ENCODE results near the gene NELL1. TPM values are rescaled to one million over a fixed set of nuclear protein-coding genes. Genes with fewer than 3 reads are reported as not detected.

Gene NELL1
- polyA plus RNA-seq, 2 donors: 0.04 to 0.08 TPM

DNA sequence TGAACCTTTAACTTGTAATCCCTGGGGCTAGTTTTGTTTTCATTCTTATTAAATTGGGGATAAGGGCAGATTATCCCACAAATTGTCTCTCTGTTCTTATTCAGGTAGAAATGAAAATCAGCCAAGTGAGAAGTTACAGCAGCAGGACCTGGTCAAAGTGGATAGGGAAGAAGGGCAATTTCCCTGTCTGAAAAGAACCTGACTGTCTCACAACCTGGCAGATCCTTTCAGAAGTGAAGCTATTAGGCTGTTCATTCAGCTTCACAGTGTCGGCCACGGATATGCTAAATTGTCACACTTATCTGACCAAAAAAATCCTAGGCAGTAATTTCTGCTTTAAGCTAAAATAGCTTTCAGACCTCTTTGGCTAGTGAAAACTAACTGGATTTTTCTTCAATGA lies 810.9 kb downstream of the NELL1 start:
- no peaks in the 10 kb centered on the region for H3K36me3 ChIP-seq (ENCODE audit: control insufficient read depth in 2 of 2, insufficient read depth in 2 of 2, low read length in 1 of 2)
- H3K27ac ChIP-seq (ENCODE audit: low read depth in 2 of 2, low read length in 1 of 2): no peak overlapping the region
- WGBS, 2 donors: 52 to 57% methylated on average over 2 of the region's 2 CpGs
- H3K27me3 ChIP-seq (ENCODE audit: control insufficient read depth in 1 of 2, insufficient read depth in 2 of 2, low read length in 2 of 2): no peaks in the 10 kb centered on the region
- peaks cover 0 to 2% of the 10 kb centered on the region in 2 donors for H3K9me3 ChIP-seq (ENCODE audit: control insufficient read depth in 2 of 2, insufficient read depth in 1 of 2, low read depth in 1 of 2, low read length in 1 of 2)
- no peaks in the 10 kb centered on the region for H3K4me1 ChIP-seq (ENCODE audit: control insufficient read depth in 2 of 2, insufficient read depth in 2 of 2, low read length in 1 of 2)
- no peak overlapping the region for H3K4me3 ChIP-seq (ENCODE audit: low read depth in 1 of 2, low read length in 2 of 2)

DNA sequence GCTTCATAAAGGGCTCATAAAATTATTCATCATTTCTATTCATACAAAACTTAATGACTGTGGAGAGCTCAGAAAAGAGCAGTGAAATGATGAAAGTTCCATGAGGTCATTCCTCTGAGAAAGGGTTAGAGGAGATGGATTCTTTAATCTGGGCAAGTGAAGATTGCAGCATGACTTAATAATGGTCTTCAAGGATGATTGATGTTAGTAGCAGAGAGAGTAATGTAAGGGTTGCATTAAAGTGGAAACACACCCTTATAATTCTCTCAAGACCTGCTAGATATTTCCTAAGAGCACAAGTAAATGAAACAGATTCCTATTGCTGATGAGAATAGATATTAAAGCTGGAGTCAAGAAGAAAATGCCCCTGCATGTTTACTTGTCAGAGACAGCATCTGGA lies 811.9 kb downstream of the NELL1 start:
- Histone ChIP-seq H3K36me3 (ENCODE audit: control insufficient read depth in 2 of 2, insufficient read depth in 2 of 2, low read length in 1 of 2) (no peaks in the 10 kb centered on the region), H3K4me1 (ENCODE audit: control insufficient read depth in 2 of 2, insufficient read depth in 2 of 2, low read length in 1 of 2) (no peaks in the 10 kb centered on the region), H3K27ac (ENCODE audit: low read depth in 2 of 2, low read length in 1 of 2) (no peak overlapping the region), H3K27me3 (ENCODE audit: control insufficient read depth in 1 of 2, insufficient read depth in 2 of 2, low read length in 2 of 2) (no peaks in the 10 kb centered on the region), H3K9me3 (ENCODE audit: control insufficient read depth in 2 of 2, insufficient read depth in 1 of 2, low read depth in 1 of 2, low read length in 1 of 2) (peaks cover 0 to 2% of the 10 kb centered on the region in 2 donors), H3K4me3 (ENCODE audit: low read depth in 1 of 2, low read length in 2 of 2) (no peak overlapping the region)

DNA sequence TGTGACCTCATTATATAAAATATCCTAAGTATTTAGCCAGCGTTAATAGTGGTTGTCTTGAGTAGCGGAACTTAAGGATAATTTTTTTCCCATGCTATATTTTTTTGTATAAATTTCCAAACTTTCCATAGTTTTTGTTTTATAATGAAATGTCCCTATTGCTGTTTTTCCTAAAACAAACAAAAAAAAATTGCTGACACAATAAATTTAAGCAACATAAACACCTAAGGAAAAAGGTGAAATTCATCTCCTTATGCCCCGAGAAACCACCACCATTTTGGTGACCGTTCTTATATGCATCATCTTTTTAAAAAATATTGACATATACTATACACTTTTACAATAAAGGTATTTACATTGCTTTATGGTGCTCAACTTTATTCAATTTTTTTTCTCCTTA lies 814.7 kb downstream of the NELL1 start:
- H3K36me3 ChIP-seq (ENCODE audit: control insufficient read depth in 2 of 2, insufficient read depth in 2 of 2, low read length in 1 of 2): no peaks in the 10 kb centered on the region
- no peaks in the 10 kb centered on the region for H3K4me1 ChIP-seq (ENCODE audit: control insufficient read depth in 2 of 2, insufficient read depth in 2 of 2, low read length in 1 of 2)
- H3K9me3 ChIP-seq (ENCODE audit: control insufficient read depth in 2 of 2, insufficient read depth in 1 of 2, low read depth in 1 of 2, low read length in 1 of 2): no peaks in the 10 kb centered on the region
- 93 to 97% methylated on average over 4 of the region's 4 CpGs for WGBS, 2 donors
- H3K27ac ChIP-seq (ENCODE audit: low read depth in 2 of 2, low read length in 1 of 2): no peak overlapping the region
- no peak overlapping the region for H3K4me3 ChIP-seq (ENCODE audit: low read depth in 1 of 2, low read length in 2 of 2)
- no peaks in the 10 kb centered on the region for H3K27me3 ChIP-seq (ENCODE audit: control insufficient read depth in 1 of 2, insufficient read depth in 2 of 2, low read length in 2 of 2)

- 79 to 86% methylated on average over 1 of the region's 1 CpG for WGBS, 2 donors
- H3K36me3 ChIP-seq (ENCODE audit: control insufficient read depth in 2 of 2, insufficient read depth in 2 of 2, low read length in 1 of 2): no peaks in the 10 kb centered on the region
- no peaks in the 10 kb centered on the region for H3K9me3 ChIP-seq (ENCODE audit: control insufficient read depth in 2 of 2, insufficient read depth in 1 of 2, low read depth in 1 of 2, low read length in 1 of 2)
- no peaks in the 10 kb centered on the region for H3K27me3 ChIP-seq (ENCODE audit: control insufficient read depth in 1 of 2, insufficient read depth in 2 of 2, low read length in 2 of 2)
- no peak overlapping the region for H3K4me3 ChIP-seq (ENCODE audit: low read depth in 1 of 2, low read length in 2 of 2)
- H3K27ac ChIP-seq (ENCODE audit: low read depth in 2 of 2, low read length in 1 of 2): no peak overlapping the region
- no peaks in the 10 kb centered on the region for H3K4me1 ChIP-seq (ENCODE audit: control insufficient read depth in 2 of 2, insufficient read depth in 2 of 2, low read length in 1 of 2)
Measured at GRCh38 chr11:21485006-21485405, 815.6 kb downstream of the NELL1 start.

- H3K27ac ChIP-seq (ENCODE audit: low read depth in 2 of 2, low read length in 1 of 2): no peak overlapping the region
- 71 to 75% methylated on average over 5 of the region's 5 CpGs for WGBS, 2 donors
- no peak overlapping the region for H3K4me3 ChIP-seq (ENCODE audit: low read depth in 1 of 2, low read length in 2 of 2)
- no peaks in the 10 kb centered on the region for H3K36me3 ChIP-seq (ENCODE audit: control insufficient read depth in 2 of 2, insufficient read depth in 2 of 2, low read length in 1 of 2)
- H3K9me3 ChIP-seq (ENCODE audit: control insufficient read depth in 2 of 2, insufficient read depth in 1 of 2, low read depth in 1 of 2, low read length in 1 of 2): no peaks in the 10 kb centered on the region
- no peaks in the 10 kb centered on the region for H3K4me1 ChIP-seq (ENCODE audit: control insufficient read depth in 2 of 2, insufficient read depth in 2 of 2, low read length in 1 of 2)
- no peaks in the 10 kb centered on the region for H3K27me3 ChIP-seq (ENCODE audit: control insufficient read depth in 1 of 2, insufficient read depth in 2 of 2, low read length in 2 of 2)
Measured at GRCh38 chr11:21485426-21485825, 816.0 kb downstream of the NELL1 start.

GRCh38 chr11:21489416-21490115 lies 820.2 kb downstream of the NELL1 start:
- Histone ChIP-seq H3K27me3 (ENCODE audit: control insufficient read depth in 1 of 2, insufficient read depth in 2 of 2, low read length in 2 of 2) (no peaks in the 10 kb centered on the region), H3K4me3 (ENCODE audit: low read depth in 1 of 2, low read length in 2 of 2) (no peak overlapping the region), H3K27ac (ENCODE audit: low read depth in 2 of 2, low read length in 1 of 2) (no peak overlapping the region), H3K36me3 (ENCODE audit: control insufficient read depth in 2 of 2, insufficient read depth in 2 of 2, low read length in 1 of 2) (no peaks in the 10 kb centered on the region), H3K4me1 (ENCODE audit: control insufficient read depth in 2 of 2, insufficient read depth in 2 of 2, low read length in 1 of 2) (no peaks in the 10 kb centered on the region), H3K9me3 (ENCODE audit: control insufficient read depth in 2 of 2, insufficient read depth in 1 of 2, low read depth in 1 of 2, low read length in 1 of 2) (no peaks in the 10 kb centered on the region)
- WGBS, 2 donors: 66 to 71% methylated on average over 2 of the region's 2 CpGs

GRCh38 chr11:21492931-21493330 lies 823.5 kb downstream of the NELL1 start:
- H3K27ac ChIP-seq (ENCODE audit: low read depth in 2 of 2, low read length in 1 of 2): no peak overlapping the region
- H3K9me3 ChIP-seq (ENCODE audit: control insufficient read depth in 2 of 2, insufficient read depth in 1 of 2, low read depth in 1 of 2, low read length in 1 of 2): no peaks in the 10 kb centered on the region
- no peak overlapping the region for H3K4me3 ChIP-seq (ENCODE audit: low read depth in 1 of 2, low read length in 2 of 2)
- WGBS, 2 donors: 72 to 84% methylated on average over 1 of the region's 1 CpG
- no peaks in the 10 kb centered on the region for H3K4me1 ChIP-seq (ENCODE audit: control insufficient read depth in 2 of 2, insufficient read depth in 2 of 2, low read length in 1 of 2)
- no peaks in the 10 kb centered on the region for H3K36me3 ChIP-seq (ENCODE audit: control insufficient read depth in 2 of 2, insufficient read depth in 2 of 2, low read length in 1 of 2)
- H3K27me3 ChIP-seq (ENCODE audit: control insufficient read depth in 1 of 2, insufficient read depth in 2 of 2, low read length in 2 of 2): no peaks in the 10 kb centered on the region

GRCh38 chr11:21494946-21495345 lies 825.6 kb downstream of the NELL1 start:
- no peak overlapping the region for H3K4me3 ChIP-seq (ENCODE audit: low read depth in 1 of 2, low read length in 2 of 2)
- WGBS, 2 donors: 90 to 92% methylated on average over 4 of the region's 4 CpGs

DNA sequence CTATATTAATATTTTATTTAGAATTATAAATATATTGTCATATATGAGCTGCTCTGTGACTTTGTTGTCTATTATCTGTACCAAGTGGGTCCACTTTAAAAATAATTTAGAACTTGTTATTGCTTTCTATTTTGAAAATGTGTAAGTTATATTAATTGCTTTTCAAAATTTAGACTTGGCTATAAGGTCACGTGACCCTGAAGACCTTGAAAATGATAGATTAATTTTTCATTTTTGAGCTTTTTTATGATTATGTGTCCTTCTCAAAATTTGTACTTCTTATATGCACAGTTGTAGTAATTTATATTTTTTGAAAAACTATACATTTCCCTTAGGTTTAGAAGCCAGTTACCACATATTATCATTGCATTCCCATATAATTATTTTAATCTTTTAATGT lies 826.5 kb downstream of the NELL1 start:
- no peak overlapping the region for H3K4me3 ChIP-seq (ENCODE audit: low read depth in 1 of 2, low read length in 2 of 2)
- no peaks in the 10 kb centered on the region for H3K4me1 ChIP-seq (ENCODE audit: control insufficient read depth in 2 of 2, insufficient read depth in 2 of 2, low read length in 1 of 2)
- H3K27ac ChIP-seq (ENCODE audit: low read depth in 2 of 2, low read length in 1 of 2): no peak overlapping the region
- 88 to 95% methylated on average over 1 of the region's 1 CpG for WGBS, 2 donors
- H3K27me3 ChIP-seq (ENCODE audit: control insufficient read depth in 1 of 2, insufficient read depth in 2 of 2, low read length in 2 of 2): no peaks in the 10 kb centered on the region
- no peaks in the 10 kb centered on the region for H3K9me3 ChIP-seq (ENCODE audit: control insufficient read depth in 2 of 2, insufficient read depth in 1 of 2, low read depth in 1 of 2, low read length in 1 of 2)
- H3K36me3 ChIP-seq (ENCODE audit: control insufficient read depth in 2 of 2, insufficient read depth in 2 of 2, low read length in 1 of 2): no peaks in the 10 kb centered on the region

More at GRCh38 chr11:21494946-21495345, 825.6 kb downstream of the NELL1 start:
- Histone ChIP-seq H3K27me3 (ENCODE audit: control insufficient read depth in 1 of 2, insufficient read depth in 2 of 2, low read length in 2 of 2) (no peaks in the 10 kb centered on the region), H3K36me3 (ENCODE audit: control insufficient read depth in 2 of 2, insufficient read depth in 2 of 2, low read length in 1 of 2) (no peaks in the 10 kb centered on the region), H3K9me3 (ENCODE audit: control insufficient read depth in 2 of 2, insufficient read depth in 1 of 2, low read depth in 1 of 2, low read length in 1 of 2) (no peaks in the 10 kb centered on the region), H3K4me1 (ENCODE audit: control insufficient read depth in 2 of 2, insufficient read depth in 2 of 2, low read length in 1 of 2) (no peaks in the 10 kb centered on the region), H3K27ac (ENCODE audit: low read depth in 2 of 2, low read length in 1 of 2) (no peak overlapping the region)

DNA sequence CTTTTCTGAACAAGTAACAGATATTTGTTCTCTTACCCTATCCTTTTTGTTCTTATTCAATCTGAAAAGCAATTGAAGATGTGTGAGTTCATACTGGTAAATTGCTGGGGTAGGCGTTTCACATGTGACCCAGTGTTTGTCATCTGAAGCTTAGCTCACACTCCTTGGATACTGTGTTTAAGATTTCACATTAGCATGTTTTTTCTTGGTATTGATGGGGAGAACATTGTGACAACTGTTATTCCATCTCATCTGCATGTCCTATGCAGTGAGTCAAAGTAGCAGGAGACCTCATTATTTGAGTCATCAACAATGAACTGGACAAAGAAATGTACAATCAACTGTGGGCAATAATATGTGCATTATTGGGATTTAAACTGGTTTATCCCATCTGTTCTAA lies 831.9 kb downstream of the NELL1 start:
- H3K4me1 ChIP-seq (ENCODE audit: control insufficient read depth in 2 of 2, insufficient read depth in 2 of 2, low read length in 1 of 2): no peaks in the 10 kb centered on the region
- H3K4me3 ChIP-seq (ENCODE audit: low read depth in 1 of 2, low read length in 2 of 2): no peak overlapping the region
- no peaks in the 10 kb centered on the region for H3K36me3 ChIP-seq (ENCODE audit: control insufficient read depth in 2 of 2, insufficient read depth in 2 of 2, low read length in 1 of 2)
- WGBS, 2 donors: 71 to 84% methylated on average over 1 of the region's 1 CpG
- H3K9me3 ChIP-seq (ENCODE audit: control insufficient read depth in 2 of 2, insufficient read depth in 1 of 2, low read depth in 1 of 2, low read length in 1 of 2): no peaks in the 10 kb centered on the region
- H3K27me3 ChIP-seq (ENCODE audit: control insufficient read depth in 1 of 2, insufficient read depth in 2 of 2, low read length in 2 of 2): no peaks in the 10 kb centered on the region
- no peak overlapping the region for H3K27ac ChIP-seq (ENCODE audit: low read depth in 2 of 2, low read length in 1 of 2)

Measured in esophagus (tissue), 2 donors.